K562 (cell line): Measurements from ENCODE around the gene RARA. TPM values are rescaled to one million over a fixed set of nuclear protein-coding genes. Genes with fewer than 3 reads are reported as not detected.

ENCODE experiments used
- ADNP ChIP-seq: fragments of 200-800 bp; sonication (Bioruptor generic); IDR thresholded peaks from 2 replicates; pipeline ENCODE4 v1.6.1; 2016; ENCODE audit warnings: missing genetic modification characterization, missing compliant biosample characterization
- CAMTA2 ChIP-seq: fragments of 250-450 bp; sonication (Bioruptor Pico); conservative IDR thresholded peaks from 2 replicates; pipeline ENCODE4 v1.5.1; 2022
- CHD2 ChIP-seq: IDR thresholded peaks from 2 replicates; pipeline ENCODE4 v1.6.1; 2011; ENCODE audit warnings: low read depth, low read length
- E2F4 ChIP-seq: sonication (generic); formaldehyde crosslinking; IDR thresholded peaks from 2 replicates; pipeline ENCODE4 v1.8.0; 2022; ENCODE audit warnings: mild to moderate bottlenecking, low read depth, missing genetic modification reagents
- ETS2 ChIP-seq: IDR thresholded peaks from 2 replicates; pipeline ENCODE4 v1.6.1; 2016; ENCODE audit warnings: borderline replicate concordance, missing genetic modification characterization, mild to moderate bottlenecking, moderate library complexity, missing compliant biosample characterization; ENCODE audit not compliant: poor library complexity, severe bottlenecking
- EWSR1 ChIP-seq: fragments of 450-650 bp; IDR thresholded peaks from 2 replicates; pipeline ENCODE4 v1.6.1; 2018; ENCODE audit warnings: borderline replicate concordance, mild to moderate bottlenecking, low read depth, moderate library complexity; ENCODE audit not compliant: partially characterized antibody
- HDGF ChIP-seq: fragments of 450-650 bp; IDR thresholded peaks from 2 replicates; pipeline ENCODE4 v1.6.1; 2016
- IFI16 ChIP-seq: fragments of 250-450 bp; sonication (Bioruptor Pico); IDR thresholded peaks from 2 replicates; pipeline ENCODE4 v2.1.2; 2022; ENCODE audit warnings: mild to moderate bottlenecking, inconsistent platforms
- JUNB ChIP-seq: fragments of 450-650 bp; formaldehyde crosslinking; conservative IDR thresholded peaks from 2 replicates; pipeline ENCODE4 v1.4.0; 2020; ENCODE audit warnings: mild to moderate bottlenecking
- MAZ ChIP-seq, 2 experiments: fragments of 450-650 bp in 1 of 2; sonication (generic) in 1 of 2; formaldehyde crosslinking; IDR thresholded peaks in 1 of 2; conservative IDR thresholded peaks in 1 of 2; 2 replicates each; pipeline versions ENCODE4 v1.4.0 to v1.5.0; 2020; ENCODE audit warnings: mild to moderate bottlenecking in 1 of 2, missing genetic modification reagents in 1 of 2
- MTA1 ChIP-seq: fragments of 450-650 bp; IDR thresholded peaks from 2 replicates; pipeline ENCODE4 v1.6.1; 2017; ENCODE audit warnings: borderline replicate concordance
- NFATC3 ChIP-seq: fragments of 450-650 bp; IDR thresholded peaks from 2 replicates; pipeline ENCODE4 v1.6.1; 2017; ENCODE audit warnings: mild to moderate bottlenecking
- NFIC ChIP-seq: fragments of 450-650 bp; IDR thresholded peaks from 2 replicates; pipeline ENCODE4 v1.6.1; 2017; ENCODE audit warnings: mild to moderate bottlenecking, inconsistent platforms
- NFRKB ChIP-seq: fragments of 450-650 bp; IDR thresholded peaks from 2 replicates; pipeline ENCODE4 v1.6.1; 2016; ENCODE audit warnings: low read depth
- NR2F6 ChIP-seq: fragments of 450-650 bp; formaldehyde crosslinking; IDR thresholded peaks from 2 replicates; pipeline ENCODE4 v1.4.0; 2020; ENCODE audit warnings: mild to moderate bottlenecking
- PCBP1 ChIP-seq: fragments of 200-400 bp; formaldehyde crosslinking; IDR thresholded peaks from 2 replicates; pipeline ENCODE4 v1.6.1; 2018; ENCODE audit warnings: mild to moderate bottlenecking, low read depth, low read length; ENCODE audit not compliant: poor library complexity, severe bottlenecking
- PYGO2 ChIP-seq: fragments of 450-650 bp; IDR thresholded peaks from 2 replicates; pipeline ENCODE4 v1.6.1; 2016; ENCODE audit warnings: mild to moderate bottlenecking, missing genetic modification characterization, moderate library complexity, missing compliant biosample characterization
- RBM14 ChIP-seq: fragments of 200-400 bp; formaldehyde crosslinking; IDR thresholded peaks from 2 replicates; pipeline ENCODE4 v1.6.1; 2018; ENCODE audit warnings: low read depth, mild to moderate bottlenecking, low read length, moderate library complexity, borderline replicate concordance; ENCODE audit not compliant: insufficient read depth
- RBM22 ChIP-seq: fragments of 200-400 bp; formaldehyde crosslinking; IDR thresholded peaks from 2 replicates; pipeline ENCODE4 v1.6.1; 2018; ENCODE audit warnings: low read length, low read depth; ENCODE audit not compliant: poor library complexity, severe bottlenecking
- SPI1 ChIP-seq: IDR thresholded peaks from 2 replicates; pipeline ENCODE4 v1.6.1; 2011; ENCODE audit warnings: low read depth, low read length, control low read depth, borderline replicate concordance
- ZBTB8A ChIP-seq: fragments of 450-650 bp; IDR thresholded peaks from 2 replicates; pipeline ENCODE4 v1.6.1; 2018; ENCODE audit warnings: mild to moderate bottlenecking, moderate library complexity; ENCODE audit not compliant: partially characterized antibody
- ZMIZ1 ChIP-seq, 2 experiments: fragments of 150-350 bp in 1 of 2; IDR thresholded peaks; 2 replicates each; pipeline ENCODE4 v1.6.1; 2012 to 2016; ENCODE audit warnings: low read depth in 2 of 2, low read length in 2 of 2, mild to moderate bottlenecking in 1 of 2, moderate library complexity in 1 of 2
- ZNF41 ChIP-seq: fragments of 250-450 bp; sonication (Bioruptor Pico); conservative IDR thresholded peaks from 2 replicates; pipeline ENCODE4 v1.4.0; 2020; ENCODE audit warnings: mild to moderate bottlenecking
- polyA plus RNA-seq, 8 experiments: library from polyadenylated mRNA; depleted of rRNA in 4 of 8; stranded (reverse) in 5 of 8; unstranded in 3 of 8; fragments of >200 nt; fragmentation: Nextera tagmentation in 2 of 8; fragmentation: Illumina TruSeq in 1 of 8; extraction: Ambion mirVana in 2 of 8; extraction: Trizol in 1 of 8; gene quantifications; 2 replicates each; pipeline versions ENCODE4 v1.2.1 to v1.2.3, GENCODE V29; 2011 to 2014; ENCODE audit warnings: inconsistent platforms in 1 of 8, missing spikeins in 1 of 8
- total RNA-seq, 7 experiments: library from RNA; depleted of rRNA in 6 of 7; stranded (reverse); fragments of >200 nt in 6 of 7; fragmentation: Illumina TruSeq in 2 of 7; extraction: Trizol in 2 of 7; gene quantifications; 2 replicates each; pipeline versions ENCODE4 v1.2.1 to v1.2.3, GENCODE V29; 2011 to 2021; ENCODE audit warnings: low replicate concordance in 1 of 7
- TF ChIP-seq, protein P1 (sequence below): sonication (generic); formaldehyde crosslinking; IDR thresholded peaks from 2 replicates; pipeline ENCODE4 v1.8.0; 2022; ENCODE audit warnings: mild to moderate bottlenecking, missing genetic modification reagents

The RARA gene
- total and polyA plus RNA-seq, 9 of the 15 experiments (the other 6 are each of a cell fraction or from before 2014, with no cell fraction given) = 0.10 to 28.0 (median 7.9) TPM

DNA sequence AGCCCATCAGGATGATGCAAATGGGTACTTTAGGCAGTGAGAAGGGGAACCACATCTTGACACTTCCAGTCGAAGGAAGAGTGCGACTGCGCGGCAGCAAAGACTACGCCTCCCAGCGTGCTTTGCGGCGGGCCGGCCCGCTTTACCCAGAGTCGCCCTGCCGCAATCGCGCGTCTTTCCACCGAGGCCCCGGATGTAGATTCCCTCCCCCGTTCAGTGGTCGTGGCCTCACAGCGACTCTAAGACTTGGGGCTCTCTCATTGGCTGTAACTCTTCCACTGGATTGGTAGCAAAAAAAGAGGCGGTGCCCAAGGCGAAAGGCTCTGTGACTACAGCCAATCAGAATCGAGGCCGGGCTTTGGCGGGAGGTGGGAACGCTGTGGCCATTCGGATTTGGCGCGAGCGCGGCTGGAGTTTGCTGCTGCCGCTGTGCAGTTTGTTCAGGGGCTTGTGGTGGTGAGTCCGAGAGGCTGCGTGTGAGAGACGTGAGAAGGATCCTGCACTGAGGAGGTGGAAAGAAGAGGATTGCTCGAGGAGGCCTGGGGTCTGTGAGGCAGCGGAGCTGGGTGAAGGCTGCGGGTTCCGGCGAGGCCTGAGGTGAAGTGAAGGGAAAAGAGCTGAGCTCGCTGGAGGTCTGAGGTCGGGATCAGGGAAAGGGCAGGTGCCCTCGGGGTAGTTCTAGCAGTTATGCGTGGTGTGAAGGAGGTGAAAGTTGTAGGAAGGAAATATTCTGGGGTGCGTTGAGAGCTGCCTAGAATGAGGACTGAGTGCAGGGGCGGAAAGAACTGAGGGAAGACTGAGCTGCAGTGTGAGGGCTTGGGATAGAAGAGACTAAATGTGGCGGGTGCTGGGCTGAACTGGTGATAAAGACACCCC lies 21.2 kb upstream of the RARA start, which contains the start of gene CDC6 (continued):
- TF ChIP-seq MAZ (CRISPR knock-in tag; conservative IDR thresholded peaks at IDR 0.05 in 1 of 2, IDR thresholded peaks at IDR 0.05 in 1 of 2) (peak; percentile 29 to 73; a peak in 1 of 4 replicates), NR2F6 (CRISPR knock-in tag) (no peak), RBM14 (no peak), PYGO2 (no peak), ETS2 (tag) (no peak), NFIC (peak; percentile 33), ZMIZ1 (IDR thresholded peaks at IDR 0.05; ENCODE audit: low read depth in 2 of 2, low read length in 2 of 2) (peak in 1 of 2 experiments; percentile 61; a peak in 2 of 4 replicates), EWSR1 (no peak), ZBTB8A (no peak), E2F4 (CRISPR knock-in tag) (peak; percentile 96), CHD2 (peak; percentile 84), IFI16 (CRISPR knock-in tag) (no peak), MTA1 (0 out of 2 replicates have a peak, but pooled peaks have one; percentile 9), CAMTA2 (CRISPR knock-in tag) (no peak), HDGF (no peak), NFRKB (peak; percentile 72), ADNP (no peak), NFATC3 (no peak), PCBP1 (no peak), SPI1 (no peak), RBM22 (peak; percentile 88), JUNB (CRISPR knock-in tag) (no peak), ZNF41 (CRISPR knock-in tag) (no peak)
- TF ChIP-seq, protein P1, sequence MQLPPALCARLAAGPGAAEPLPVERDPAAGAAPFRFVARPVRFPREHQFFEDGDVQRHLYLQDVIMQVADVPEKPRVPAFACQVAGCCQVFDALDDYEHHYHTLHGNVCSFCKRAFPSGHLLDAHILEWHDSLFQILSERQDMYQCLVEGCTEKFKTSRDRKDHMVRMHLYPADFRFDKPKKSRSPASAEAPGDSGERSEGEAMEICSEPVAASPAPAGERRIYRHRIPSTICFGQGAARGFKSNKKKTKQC (CRISPR knock-in tag) = no peak; the same call in 1 of the 2 replicates
